ENCODE results near the gene COPS7A. TPM values are rescaled to one million over a fixed set of nuclear protein-coding genes. Genes with fewer than 3 reads are reported as not detected.

COPS7A gene
- polyA plus RNA-seq, 1 experiment = 200 TPM

GRCh38 chr12:6688543-6688998 lies 35.3 kb upstream of the COPS7A start:
- Histone ChIP-seq H3K27me3 (ENCODE audit: control insufficient read depth, insufficient read depth, low read length) (no peaks in the 10 kb centered on the region), H3K4me3 (ENCODE audit: low read depth, low read length) (peak overlapping the region; percentile 83), H3K36me3 (ENCODE audit: control insufficient read depth, insufficient read depth, low read length) (no peaks in the 10 kb centered on the region; the same call in 1 of the 2 replicates)
- CTCF ChIA-PET = interaction anchor here (0.7 to 1.6 kb wide), 9 partner anchors 10 to 90 kb away, joined by 3 to 11 read pairs (median 5); partner anchors contain the start of genes COPS7A and PTMS
- TF ChIP-seq, protein P1, sequence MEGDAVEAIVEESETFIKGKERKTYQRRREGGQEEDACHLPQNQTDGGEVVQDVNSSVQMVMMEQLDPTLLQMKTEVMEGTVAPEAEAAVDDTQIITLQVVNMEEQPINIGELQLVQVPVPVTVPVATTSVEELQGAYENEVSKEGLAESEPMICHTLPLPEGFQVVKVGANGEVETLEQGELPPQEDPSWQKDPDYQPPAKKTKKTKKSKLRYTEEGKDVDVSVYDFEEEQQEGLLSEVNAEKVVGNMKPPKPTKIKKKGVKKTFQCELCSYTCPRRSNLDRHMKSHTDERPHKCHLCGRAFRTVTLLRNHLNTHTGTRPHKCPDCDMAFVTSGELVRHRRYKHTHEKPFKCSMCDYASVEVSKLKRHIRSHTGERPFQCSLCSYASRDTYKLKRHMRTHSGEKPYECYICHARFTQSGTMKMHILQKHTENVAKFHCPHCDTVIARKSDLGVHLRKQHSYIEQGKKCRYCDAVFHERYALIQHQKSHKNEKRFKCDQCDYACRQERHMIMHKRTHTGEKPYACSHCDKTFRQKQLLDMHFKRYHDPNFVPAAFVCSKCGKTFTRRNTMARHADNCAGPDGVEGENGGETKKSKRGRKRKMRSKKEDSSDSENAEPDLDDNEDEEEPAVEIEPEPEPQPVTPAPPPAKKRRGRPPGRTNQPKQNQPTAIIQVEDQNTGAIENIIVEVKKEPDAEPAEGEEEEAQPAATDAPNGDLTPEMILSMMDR (IDR thresholded peaks at IDR 0.05; ENCODE audit: insufficient read depth, low read depth, low read length) = no peak
- POLR2A ChIA-PET = interaction anchor here (0.6 to 1.4 kb wide), 9 partner anchors 34 to 1295 kb away, joined by 3 to 18 read pairs (median 6); partner anchors contain the start of genes P3H3 and PTMS
- no peak for DNase-seq (ENCODE audit: low read depth)

DNA sequence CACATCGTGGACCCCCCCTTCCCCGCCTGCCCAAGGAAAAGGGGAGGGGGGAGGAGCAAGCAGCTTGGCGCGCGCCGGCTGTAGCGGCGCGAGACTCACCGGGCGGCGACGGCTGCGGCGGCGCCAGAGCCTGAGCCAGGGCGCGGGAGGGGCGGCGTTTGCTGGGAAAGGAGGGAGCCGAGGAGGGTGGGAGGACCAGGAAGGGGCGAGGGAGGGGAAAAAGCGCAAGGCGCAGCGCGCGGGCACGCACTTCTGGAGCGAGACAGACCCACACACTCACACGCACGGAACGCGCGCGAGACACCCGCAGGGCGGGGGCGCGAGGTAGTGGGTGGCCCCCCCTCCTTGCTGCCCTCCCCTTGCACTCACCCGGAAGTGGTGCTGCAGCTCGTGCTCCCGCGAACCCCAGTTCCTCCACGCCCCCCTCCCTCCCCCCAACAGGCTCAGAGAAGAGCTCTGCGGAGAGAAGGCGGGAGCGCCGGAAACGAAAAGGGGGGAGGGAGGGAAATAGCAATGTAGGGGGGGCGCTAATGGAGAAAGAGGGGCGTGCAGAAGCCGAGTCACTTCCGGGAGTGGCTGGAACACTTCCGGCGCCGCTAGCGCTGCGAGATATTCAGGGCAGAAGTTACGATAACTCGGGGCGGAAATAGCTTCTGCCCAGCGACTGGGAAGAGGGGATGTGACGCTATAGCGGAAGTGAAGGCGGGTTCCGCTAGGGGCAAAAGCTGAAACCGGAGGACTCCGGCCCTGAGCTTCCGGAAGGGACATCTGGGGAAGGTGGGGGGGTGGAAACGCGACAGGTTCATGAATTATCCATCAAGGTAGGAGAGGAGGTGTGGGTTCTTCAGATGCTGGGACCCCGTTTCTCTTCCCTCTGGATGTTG lies 34.6 kb upstream of the COPS7A start, which contains the start of gene ZNF384:
Gene ZNF384, minus strand, starts transcription at position 377 of the 884 bp plus-strand sequence. CDS start 9,855 bp downstream, outside the sequence.
- CTCF ChIA-PET = interaction anchor here (0.6 to 1.6 kb wide), 14 partner anchors 10 to 147 kb away, joined by 3 to 11 read pairs (median 3); partner anchors contain the start of genes COPS7A and PTMS
- TF ChIP-seq, protein P1 (IDR thresholded peaks at IDR 0.05; ENCODE audit: insufficient read depth, low read depth, low read length) = 0 out of 2 replicates have a peak, but pooled peaks have one; percentile 6
- Histone ChIP-seq H3K36me3 (ENCODE audit: control insufficient read depth, insufficient read depth, low read length) (no peaks in the 10 kb centered on the region; the same call in 1 of the 2 replicates), H3K27me3 (ENCODE audit: control insufficient read depth, insufficient read depth, low read length) (no peaks in the 10 kb centered on the region), H3K4me3 (ENCODE audit: low read depth, low read length) (peak within 1 kb of the TSS; percentile 83)
- POLR2A ChIA-PET = interaction anchor here (0.6 to 1.4 kb wide), 17 partner anchors 9 to 1295 kb away, joined by 3 to 29 read pairs (median 4); partner anchors contain the start of genes C1S, COPS7A, GAPDH and P3H3
- DNase-seq (ENCODE audit: low read depth) = peak; percentile 97

GRCh38 chr12:6691473-6691872 lies 32.4 kb upstream of the COPS7A start:
- Histone ChIP-seq H3K4me3 (ENCODE audit: low read depth, low read length) (no peak overlapping the region), H3K36me3 (ENCODE audit: control insufficient read depth, insufficient read depth, low read length) (no peaks in the 10 kb centered on the region), H3K27me3 (ENCODE audit: control insufficient read depth, insufficient read depth, low read length) (no peaks in the 10 kb centered on the region)
- ChIA-PET CTCF (interaction anchor here (0.7 to 1.9 kb wide), 3 partner anchors 27 to 134 kb away, joined by 3 to 6 read pairs (median 3); no protein-coding TSS in a partner anchor), POLR2A (interaction anchor here (0.6 kb wide), 1 partner anchor 41 kb away, joined by 3 read pairs; no protein-coding TSS in a partner anchor)
- TF ChIP-seq, protein P1 (IDR thresholded peaks at IDR 0.05; ENCODE audit: insufficient read depth, low read depth, low read length) = no peak
- DNase-seq (ENCODE audit: low read depth) = peak; percentile 32

DNA sequence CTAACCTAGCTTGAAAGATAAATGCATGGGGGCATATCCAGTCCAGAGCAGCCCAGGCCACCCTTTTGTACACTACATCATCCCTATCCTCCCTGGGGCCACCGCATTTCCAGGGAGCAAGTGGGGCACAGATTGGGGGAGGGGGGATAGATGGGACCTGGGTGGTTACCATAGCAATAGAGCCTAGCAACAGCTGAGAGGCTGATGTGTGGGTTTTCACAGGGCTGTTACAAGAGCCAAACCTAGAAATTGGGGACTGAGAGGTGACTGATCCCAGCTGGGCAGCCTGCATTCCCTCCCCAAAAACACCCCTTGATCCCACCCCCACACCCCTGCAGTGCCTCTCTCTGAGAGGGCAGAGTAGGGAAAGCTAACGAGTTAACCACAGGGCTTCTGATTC lies 31.0 kb upstream of the COPS7A start:
- ChIA-PET CTCF (interaction anchor here (1.0 to 1.9 kb wide), 4 partner anchors 29 to 79 kb away, joined by 3 to 6 read pairs (median 4); partner anchors contain the start of gene PTMS), POLR2A (no interaction called here)
- Histone ChIP-seq H3K27me3 (ENCODE audit: control insufficient read depth, insufficient read depth, low read length) (no peaks in the 10 kb centered on the region), H3K4me3 (ENCODE audit: low read depth, low read length) (no peak overlapping the region), H3K36me3 (ENCODE audit: control insufficient read depth, insufficient read depth, low read length) (no peaks in the 10 kb centered on the region)
- TF ChIP-seq, protein P1 (IDR thresholded peaks at IDR 0.05; ENCODE audit: insufficient read depth, low read depth, low read length) = no peak
- DNase-seq (ENCODE audit: low read depth) = no peak
